DND-41 (cell line): ENCODE measurements around the gene DLG2.

Experiments used
- ATAC-seq: fragments of 200-7000 bp; cut with Tn5 transposase; 3 replicates; pipeline ENCODE4 v1.9.1; 2021; ENCODE audit warnings: low read depth; ENCODE audit not compliant: insufficient read depth
- DNase-seq: peaks from one replicate; pipeline ENCODE4 v3.0.0-alpha.2; 2020
- H2AFZ ChIP-seq: 2 replicates; pipeline ENCODE4 v1.6.0; 2012; ENCODE audit warnings: low read depth, low read length
- H3K27ac ChIP-seq: 2 replicates; pipeline ENCODE4 v1.5.1; 2012; ENCODE audit warnings: low read length, inconsistent platforms
- H3K27me3 ChIP-seq: fragments of 200-600 bp; sonication (generic); 2 replicates; pipeline ENCODE4 v1.6.0; 2012; ENCODE audit warnings: low read length, mild to moderate bottlenecking, inconsistent platforms; ENCODE audit not compliant: insufficient read depth, poor library complexity
- H3K36me3 ChIP-seq: 2 replicates; pipeline ENCODE4 v1.5.1; 2012; ENCODE audit warnings: low read length, inconsistent platforms; ENCODE audit not compliant: insufficient read depth
- H3K4me1 ChIP-seq: 2 replicates; pipeline ENCODE4 v1.5.1; 2012; ENCODE audit warnings: mild to moderate bottlenecking, low read length; ENCODE audit not compliant: insufficient read depth
- H3K4me2 ChIP-seq: 2 replicates; pipeline ENCODE4 v1.6.0; 2012; ENCODE audit warnings: mild to moderate bottlenecking, moderate library complexity, low read length, inconsistent platforms; ENCODE audit not compliant: insufficient read depth
- H3K4me3 ChIP-seq, 2 experiments: fragments of 200-600 bp in 1 of 2; shearing (Covaris generic) in 1 of 2; 2 replicates each; pipeline ENCODE4 v1.5.1; 2012 to 2016; ENCODE audit warnings: inconsistent platforms in 2 of 2, low read length in 2 of 2, mild to moderate bottlenecking in 2 of 2, low read depth in 1 of 2, moderate library complexity in 1 of 2
- H3K79me2 ChIP-seq: 2 replicates; pipeline ENCODE4 v1.6.0; 2012; ENCODE audit warnings: low read length, inconsistent platforms; ENCODE audit not compliant: insufficient read depth
- H3K9ac ChIP-seq: 2 replicates; pipeline ENCODE4 v1.6.0; 2012; ENCODE audit warnings: low read depth, mild to moderate bottlenecking, inconsistent platforms, low read length, moderate library complexity
- H3K9me3 ChIP-seq: 2 replicates; pipeline ENCODE4 v1.5.1; 2012; ENCODE audit warnings: low read length, moderate library complexity, mild to moderate bottlenecking, inconsistent platforms; ENCODE audit not compliant: insufficient read depth, severe bottlenecking
- H4K20me1 ChIP-seq: 2 replicates; pipeline ENCODE4 v1.6.0; 2012; ENCODE audit warnings: low read length; ENCODE audit not compliant: insufficient read depth
- EZH2 ChIP-seq: IDR thresholded peaks from 3 replicates; pipeline ENCODE4 v1.6.1; 2012; ENCODE audit warnings: borderline replicate concordance, low read depth, mild to moderate bottlenecking, moderate library complexity, low read length, inconsistent platforms; ENCODE audit not compliant: severe bottlenecking
- TF ChIP-seq, protein P1 (sequence below): IDR thresholded peaks from 2 replicates; pipeline ENCODE4 v1.5.1; 2012; ENCODE audit warnings: borderline replicate concordance, low read length, moderate library complexity, mild to moderate bottlenecking; ENCODE audit not compliant: poor library complexity, severe bottlenecking; ENCODE audit errors: extremely low read depth

Gene DLG2

DNA sequence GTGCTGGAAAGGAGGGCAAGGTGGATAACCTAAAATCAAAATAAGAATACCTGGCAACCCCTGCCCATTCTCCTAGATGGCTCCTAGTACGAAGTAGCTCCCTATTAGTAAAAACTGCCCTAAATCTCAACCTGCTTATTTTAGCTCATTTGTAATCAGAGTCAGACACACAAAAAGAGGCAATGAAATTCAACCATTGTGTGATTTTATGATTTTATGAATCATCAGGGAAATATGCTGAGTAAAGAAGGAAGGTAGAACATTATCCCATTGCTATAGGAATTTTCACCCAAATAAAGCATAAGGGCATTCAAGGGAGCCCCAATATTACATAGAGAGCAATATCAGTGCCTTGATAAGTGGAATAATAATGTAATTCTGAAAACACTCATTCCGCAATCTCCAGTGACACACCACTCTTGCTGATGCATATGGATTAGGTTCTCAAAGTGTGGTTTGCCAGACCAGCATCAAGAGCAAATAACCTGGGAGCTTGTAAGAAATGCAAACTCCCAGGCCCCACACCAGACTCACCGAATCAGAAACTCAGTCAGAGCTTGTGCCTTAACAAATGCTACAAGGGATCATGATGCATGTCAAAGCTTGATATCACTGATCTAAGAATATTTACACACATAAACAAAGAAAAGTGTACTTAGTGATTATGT lies 789.6 kb downstream of the DLG2 start:
- no peak overlapping the region for H3K4me3 ChIP-seq
- TF ChIP-seq, protein P1, sequence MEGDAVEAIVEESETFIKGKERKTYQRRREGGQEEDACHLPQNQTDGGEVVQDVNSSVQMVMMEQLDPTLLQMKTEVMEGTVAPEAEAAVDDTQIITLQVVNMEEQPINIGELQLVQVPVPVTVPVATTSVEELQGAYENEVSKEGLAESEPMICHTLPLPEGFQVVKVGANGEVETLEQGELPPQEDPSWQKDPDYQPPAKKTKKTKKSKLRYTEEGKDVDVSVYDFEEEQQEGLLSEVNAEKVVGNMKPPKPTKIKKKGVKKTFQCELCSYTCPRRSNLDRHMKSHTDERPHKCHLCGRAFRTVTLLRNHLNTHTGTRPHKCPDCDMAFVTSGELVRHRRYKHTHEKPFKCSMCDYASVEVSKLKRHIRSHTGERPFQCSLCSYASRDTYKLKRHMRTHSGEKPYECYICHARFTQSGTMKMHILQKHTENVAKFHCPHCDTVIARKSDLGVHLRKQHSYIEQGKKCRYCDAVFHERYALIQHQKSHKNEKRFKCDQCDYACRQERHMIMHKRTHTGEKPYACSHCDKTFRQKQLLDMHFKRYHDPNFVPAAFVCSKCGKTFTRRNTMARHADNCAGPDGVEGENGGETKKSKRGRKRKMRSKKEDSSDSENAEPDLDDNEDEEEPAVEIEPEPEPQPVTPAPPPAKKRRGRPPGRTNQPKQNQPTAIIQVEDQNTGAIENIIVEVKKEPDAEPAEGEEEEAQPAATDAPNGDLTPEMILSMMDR: no peak
- no peak for TF ChIP-seq EZH2
- no peaks in the 10 kb centered on the region for H3K4me1 ChIP-seq
- H3K79me2 ChIP-seq: no peaks in the 10 kb centered on the region
- no peak overlapping the region for H3K27ac ChIP-seq
- ATAC-seq (no peak), DNase-seq (no peak)
- no peak overlapping the region for H3K9ac ChIP-seq
- no peaks in the 10 kb centered on the region for H3K36me3 ChIP-seq
- no peak overlapping the region for H2AFZ ChIP-seq
- H3K9me3 ChIP-seq: no peaks in the 10 kb centered on the region
- no peaks in the 10 kb centered on the region for H3K27me3 ChIP-seq
- H3K4me2 ChIP-seq: no peak overlapping the region
- H4K20me1 ChIP-seq: no peaks in the 10 kb centered on the region

DNA sequence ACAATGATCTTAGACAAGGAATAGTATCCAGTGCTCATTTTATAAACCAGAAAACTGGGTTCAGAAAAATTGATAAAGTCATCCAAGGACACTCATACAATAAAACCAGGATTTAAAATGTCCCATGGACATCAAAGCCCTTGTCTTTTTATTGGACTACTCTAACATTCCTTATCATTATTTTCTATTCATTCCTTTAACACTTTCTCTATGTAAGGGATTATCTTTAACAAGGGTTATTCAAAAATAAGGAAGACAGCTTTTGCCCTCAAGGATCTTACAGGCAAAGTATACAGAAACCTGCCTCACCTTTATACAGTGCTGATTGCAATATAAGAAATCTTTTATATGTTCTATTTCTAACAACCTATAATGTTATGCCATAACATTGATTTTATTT lies 790.8 kb downstream of the DLG2 start:
- Histone ChIP-seq H2AFZ (no peak overlapping the region), H3K9ac (no peak overlapping the region), H3K4me3 (no peak overlapping the region), H3K79me2 (no peaks in the 10 kb centered on the region), H3K36me3 (no peaks in the 10 kb centered on the region), H3K9me3 (no peaks in the 10 kb centered on the region), H3K4me1 (no peaks in the 10 kb centered on the region), H3K4me2 (no peak overlapping the region), H3K27ac (no peak overlapping the region), H4K20me1 (no peaks in the 10 kb centered on the region), H3K27me3 (no peaks in the 10 kb centered on the region)
- ATAC-seq: no peak
- TF ChIP-seq, protein P1: no peak
- DNase-seq: no peak

DNA sequence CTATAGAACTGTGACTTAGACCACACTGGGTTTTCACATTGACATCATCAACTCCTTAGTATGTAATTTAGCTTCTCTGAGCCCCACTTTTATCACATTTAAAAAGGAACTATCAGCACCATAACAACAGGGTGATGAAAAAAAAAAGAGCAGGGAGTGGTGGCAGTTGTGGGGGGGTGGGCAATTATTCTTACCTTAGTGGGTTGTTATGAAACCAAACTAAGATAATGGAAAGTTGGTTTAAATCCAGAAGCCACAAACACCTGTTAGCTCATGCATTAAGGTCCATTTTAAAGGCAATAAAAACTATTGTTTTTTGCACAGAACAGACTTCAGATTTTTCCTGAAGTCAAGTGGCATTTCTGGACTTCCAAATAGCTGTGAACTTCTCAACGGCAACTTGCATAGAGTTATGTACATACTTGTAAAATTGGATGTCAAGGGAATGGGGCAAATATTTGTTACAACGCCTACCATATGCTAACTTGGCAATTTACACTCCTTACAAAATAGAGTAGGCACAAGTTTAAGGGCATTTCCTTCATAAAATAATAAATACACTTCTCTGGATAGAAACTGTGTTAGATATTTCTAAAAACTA lies 793.6 kb downstream of the DLG2 start:
- Histone ChIP-seq H3K79me2 (no peaks in the 10 kb centered on the region), H3K9me3 (no peaks in the 10 kb centered on the region), H3K4me1 (no peaks in the 10 kb centered on the region), H3K9ac (no peak overlapping the region), H3K36me3 (no peaks in the 10 kb centered on the region), H2AFZ (no peak overlapping the region), H3K27me3 (no peaks in the 10 kb centered on the region), H3K4me3 (no peak overlapping the region), H3K4me2 (no peak overlapping the region), H3K27ac (no peak overlapping the region), H4K20me1 (no peaks in the 10 kb centered on the region)
- DNase-seq (no peak), ATAC-seq (no peak)
- TF ChIP-seq, protein P1: no peak
- no peak for TF ChIP-seq EZH2
